T-helper 2 cell (primary cell): ENCODE results near the gene NOD2.

Experiments used
- DNase-seq, 5 experiments: peaks; one replicate each; pipeline versions ENCODE4 v3.0.0 to v3.0.0-alpha.2; 2012 to 2022

NOD2 gene

DNA sequence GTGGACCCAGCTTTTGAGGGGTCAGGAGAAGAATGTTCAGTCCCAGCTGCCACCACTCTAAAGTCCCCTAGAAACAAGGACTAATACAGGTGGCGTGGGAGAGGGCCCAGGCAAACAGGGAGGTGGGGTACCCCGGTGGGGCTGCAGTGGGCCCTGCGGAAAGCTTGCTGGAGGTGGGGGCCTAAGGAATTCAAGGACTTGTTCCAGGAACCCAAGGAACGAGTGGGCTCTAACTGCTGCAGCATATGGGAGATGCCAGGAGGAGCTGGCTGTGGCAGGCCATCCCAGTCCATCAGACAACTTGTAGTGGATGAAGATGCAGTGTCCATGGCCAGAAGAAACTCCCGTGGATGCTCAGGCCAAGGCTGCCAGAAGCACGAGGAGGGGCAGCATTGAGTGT is 22.9 kb upstream of the NOD2 start:
- no peak for DNase-seq

- DNase-seq = peak in 3 of 5 experiments; percentile 28 to 75 (median 33)
Measured at GRCh38 chr16:50671644-50672260, 21.7 kb upstream of the NOD2 start.

GRCh38 chr16:50673496-50674275 is 19.7 kb upstream of the NOD2 start:
- DNase-seq = no peak

DNA sequence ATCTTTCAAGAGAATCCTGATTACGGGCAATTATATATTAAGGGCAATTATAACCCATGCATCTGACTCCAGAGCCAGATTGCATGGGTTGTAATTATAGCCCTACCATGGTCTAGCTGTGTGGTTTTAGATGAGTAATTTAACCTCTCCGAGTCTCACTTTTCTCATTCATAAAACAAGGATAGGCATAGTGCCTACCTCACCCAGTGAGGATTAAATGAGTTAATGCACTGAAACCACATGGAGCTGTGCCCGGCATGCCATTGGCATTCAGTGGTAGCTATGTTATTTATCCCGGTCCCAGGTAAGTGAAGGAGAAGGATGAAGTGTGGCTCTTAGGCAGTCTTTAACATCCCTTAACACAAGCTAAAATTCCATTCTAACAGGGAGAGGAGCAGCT is 18.6 kb upstream of the NOD2 start:
- no peak for DNase-seq

DNA sequence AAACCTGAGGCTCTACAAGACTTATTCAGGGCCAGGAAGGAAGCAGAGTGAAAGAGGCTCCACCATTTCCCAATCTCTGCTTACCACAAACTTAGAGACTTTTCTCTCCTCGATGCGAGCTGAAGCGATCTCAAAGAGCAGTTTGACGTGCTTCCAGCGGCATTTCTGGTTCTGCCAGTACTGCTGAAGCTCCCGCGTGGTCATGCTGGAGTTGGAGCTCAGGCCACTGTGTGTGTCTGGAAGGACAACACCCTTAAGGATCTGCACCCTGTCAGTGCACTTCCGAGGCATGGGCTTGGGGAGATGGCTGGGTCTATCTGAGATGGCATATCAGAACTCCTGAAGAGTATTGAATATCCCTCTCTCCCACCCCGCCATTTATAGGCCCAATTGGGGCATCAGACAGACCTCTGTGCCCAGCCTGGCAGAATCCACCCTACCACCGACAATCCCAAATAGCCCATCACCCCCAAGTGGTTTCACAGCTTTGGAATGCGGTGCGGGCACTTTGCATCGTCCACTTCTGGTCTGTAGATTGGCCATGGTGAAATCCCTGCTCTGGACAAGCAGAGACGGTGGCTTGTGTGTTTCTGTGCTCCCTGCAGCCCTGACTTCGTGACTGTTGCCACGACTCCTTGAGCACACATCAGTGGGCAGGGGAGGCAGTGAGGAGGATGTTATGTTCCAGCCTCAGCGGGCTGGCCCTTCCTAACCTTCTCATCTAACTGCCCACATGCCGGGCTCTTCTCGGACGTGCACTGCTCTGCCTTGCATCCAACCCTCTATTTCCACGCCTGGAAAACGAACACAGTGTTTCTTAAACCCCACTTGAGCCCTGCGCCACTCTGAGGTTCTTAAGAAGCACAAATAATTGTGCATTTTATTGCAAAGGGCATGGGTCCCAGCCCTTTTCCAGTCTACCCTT is 17.5 kb upstream of the NOD2 start:
- DNase-seq = no peak

DNA sequence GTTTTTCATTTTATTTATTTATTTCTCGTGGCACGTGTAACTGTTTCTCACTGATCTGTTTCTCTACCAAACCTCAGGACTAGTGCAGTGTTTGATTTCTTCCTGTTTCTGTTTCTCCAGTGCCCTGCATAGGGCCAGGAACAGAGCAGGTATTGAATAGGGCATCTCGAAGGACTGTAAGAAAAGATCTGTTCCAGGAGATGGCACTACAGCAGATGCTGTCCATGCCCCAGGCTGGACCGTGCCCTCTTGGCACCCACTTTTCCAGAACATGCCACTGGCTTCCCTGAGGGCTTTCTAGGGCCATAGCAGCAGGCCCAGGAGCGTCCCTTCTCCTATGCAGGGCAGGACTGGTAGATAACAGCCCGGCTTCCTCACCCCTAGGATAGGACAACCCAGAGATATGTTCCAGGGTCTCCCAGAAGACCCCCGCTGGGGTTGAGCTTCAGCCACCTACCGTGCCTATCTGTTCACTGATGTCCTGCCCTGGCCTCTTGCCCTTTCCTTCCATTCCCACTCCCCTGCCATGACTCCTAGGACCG is 16.7 kb upstream of the NOD2 start:
- DNase-seq = no peak

DNA sequence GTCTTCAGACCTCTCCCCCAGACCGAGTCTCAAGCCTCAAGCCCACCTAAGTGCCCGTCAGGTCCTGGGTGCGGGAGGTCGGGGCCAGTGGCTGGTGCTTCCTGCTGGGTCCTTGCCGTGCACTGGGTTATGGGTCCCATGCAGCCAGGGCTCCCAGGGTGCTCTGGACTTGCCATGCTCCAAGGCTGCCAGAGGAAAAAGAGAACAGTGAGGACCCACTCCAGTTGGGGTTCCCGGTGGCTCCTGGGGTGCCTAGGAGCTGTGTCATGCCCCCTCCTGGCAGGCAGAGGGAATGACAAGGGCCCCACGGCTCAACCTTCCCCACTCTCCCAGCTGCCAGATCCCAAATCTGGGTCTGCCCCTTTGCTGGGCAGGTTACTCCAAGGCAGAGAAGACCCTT is 16.1 kb upstream of the NOD2 start:
- no peak for DNase-seq

DNA sequence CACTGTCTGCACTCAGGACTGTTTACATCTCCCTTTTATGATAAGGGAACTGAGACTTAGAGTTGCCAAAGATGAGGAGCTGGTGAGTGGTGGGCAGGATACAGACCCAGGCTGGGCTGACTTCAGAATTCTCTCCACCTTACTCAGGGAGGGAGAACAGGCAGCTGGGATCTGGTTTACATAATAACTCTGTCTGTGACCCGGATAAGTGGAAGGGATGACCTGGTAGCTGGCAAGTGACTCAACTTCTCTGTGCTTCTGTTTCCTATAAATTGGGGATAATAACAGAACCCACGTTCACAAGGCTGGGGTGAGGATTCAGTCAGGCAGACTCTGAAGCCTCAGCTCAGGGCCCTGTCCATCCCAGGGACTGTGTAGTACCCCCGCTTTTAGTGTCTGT is 14.9 kb upstream of the NOD2 start:
- no peak for DNase-seq

GRCh38 chr16:50679266-50679665 is 14.1 kb upstream of the NOD2 start:
- DNase-seq = no peak

DNA sequence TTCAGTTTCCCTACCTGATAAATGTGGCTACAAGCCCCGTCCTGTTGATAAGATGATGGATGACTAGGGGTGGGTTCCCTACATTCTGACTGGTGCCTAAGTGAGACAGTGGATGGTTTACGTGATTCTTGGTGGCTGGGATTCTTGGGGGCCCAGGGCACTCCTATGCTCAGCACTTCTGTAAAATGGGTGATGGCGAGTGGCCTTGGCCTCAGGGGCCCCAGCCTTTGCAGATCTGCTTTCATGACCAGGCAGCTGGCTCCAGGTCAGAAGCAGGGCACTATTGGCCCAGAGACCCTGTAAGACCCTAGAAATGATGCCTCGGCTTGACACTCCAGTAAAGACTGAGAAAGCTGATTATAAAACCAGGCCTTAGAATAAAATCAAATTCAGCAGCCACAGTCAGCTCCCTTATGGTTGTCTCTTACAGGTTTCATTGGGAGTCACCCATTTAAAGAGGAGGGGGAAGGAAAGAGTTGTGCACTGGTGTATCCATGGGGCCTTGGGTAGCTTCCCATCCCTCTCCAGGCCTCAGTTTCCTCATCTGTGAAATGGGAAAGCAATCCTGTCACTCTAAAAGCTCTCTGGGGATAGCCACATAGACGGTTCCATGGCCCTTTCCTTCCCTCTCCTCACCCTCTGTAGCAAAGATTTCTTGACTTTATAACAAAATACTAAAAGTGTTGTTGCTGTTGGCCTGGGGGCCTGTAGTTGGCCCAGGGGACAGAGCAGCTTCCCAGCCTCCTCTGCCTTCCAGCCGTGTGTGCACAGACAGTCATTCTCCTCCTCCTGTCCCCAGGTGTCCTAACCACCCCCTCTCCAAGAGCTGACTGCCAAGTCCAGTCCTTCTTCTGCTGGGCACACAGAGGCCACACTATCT is 13.5 kb upstream of the NOD2 start:
- no peak for DNase-seq

GRCh38 chr16:50680556-50680893 is 12.9 kb upstream of the NOD2 start:
- no peak for DNase-seq

DNA sequence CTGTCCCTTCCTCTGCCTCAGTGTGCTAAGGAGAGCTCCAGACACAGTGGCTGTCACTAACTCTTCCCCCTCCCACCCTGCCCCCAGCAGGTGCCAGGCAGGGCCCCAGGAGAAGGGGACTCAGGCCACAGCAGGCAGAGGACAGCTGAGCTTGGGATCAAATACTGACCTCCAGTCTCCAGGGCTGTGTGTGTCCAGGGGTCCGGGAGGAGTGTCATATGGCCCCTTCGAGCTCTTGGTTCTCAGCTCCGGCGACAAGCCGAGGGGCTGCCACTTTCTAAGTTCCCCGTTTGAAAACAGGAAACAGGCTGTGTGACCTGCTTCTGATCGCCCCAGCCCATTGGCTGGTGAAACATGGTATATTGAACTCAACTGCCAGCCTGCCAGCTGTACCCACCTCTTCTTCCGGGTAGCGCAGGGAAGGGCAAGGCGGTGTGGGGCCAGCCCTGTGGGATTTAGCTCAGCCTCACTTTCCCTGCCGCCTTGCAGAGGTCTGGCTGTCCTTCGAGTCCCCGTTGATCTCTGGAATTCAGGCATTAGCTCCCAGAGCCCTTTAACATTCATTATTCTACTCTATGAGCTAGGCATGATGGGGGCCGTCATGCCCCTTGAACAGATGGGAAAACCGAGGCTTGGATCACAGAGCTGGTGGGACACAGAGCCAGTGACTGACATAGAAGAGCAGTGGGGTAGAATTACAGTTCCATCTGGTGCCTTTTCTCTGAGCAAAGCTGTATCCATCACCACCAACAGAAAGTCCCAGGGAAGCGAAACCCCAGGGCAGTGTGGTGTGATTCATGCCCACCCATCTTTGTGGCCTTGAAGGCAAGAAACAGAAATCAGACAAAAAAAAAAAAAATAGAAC is 12.2 kb upstream of the NOD2 start, which contains the start of gene SNX20:
Gene SNX20, minus strand, starts transcription at position 292 of the 865 bp plus-strand sequence. CDS start 3,786 bp downstream, outside the sequence.
- peak in 4 of 5 experiments; percentile 26 to 92 (median 64) for DNase-seq

GRCh38 chr16:50683689-50684374 is 9.6 kb upstream of the NOD2 start:
- DNase-seq = peak in 3 of 5 experiments; percentile 45 to 93 (median 56)

GRCh38 chr16:50684823-50685461 is 8.5 kb upstream of the NOD2 start:
- DNase-seq = peak in 1 of 5 experiments; percentile 84

DNA sequence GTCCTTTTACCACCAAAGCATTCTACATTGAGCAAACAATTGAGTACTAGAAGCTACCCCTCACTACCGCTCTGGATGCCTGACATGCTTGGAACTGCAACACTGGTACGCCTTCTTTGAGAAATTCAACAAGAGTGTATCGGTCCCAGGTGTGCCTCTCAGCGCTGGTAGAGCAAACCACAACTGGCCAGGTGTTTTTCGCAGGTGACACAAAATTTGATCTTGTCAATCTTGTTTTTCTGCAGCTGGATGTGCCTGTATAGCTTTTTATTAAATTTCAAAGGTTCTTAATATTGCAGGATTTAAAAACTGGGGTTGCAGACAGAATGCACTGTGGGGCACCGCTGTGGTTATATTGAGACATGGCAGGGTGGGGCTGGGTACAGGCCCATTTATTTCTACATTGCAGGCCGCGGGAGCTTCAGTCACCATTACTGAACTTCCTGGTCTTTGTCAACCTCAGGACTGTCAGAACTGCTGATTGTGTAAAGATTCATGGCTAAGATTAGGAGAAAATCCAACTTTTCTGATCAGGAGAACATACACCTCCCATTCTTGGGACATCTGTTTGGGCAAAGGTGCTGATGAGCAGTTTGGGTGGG is 7.8 kb upstream of the NOD2 start:
- DNase-seq = peak in 1 of 5 experiments; percentile 57

GRCh38 chr16:50688083-50688482 is 5.3 kb upstream of the NOD2 start:
- no peak for DNase-seq

- DNase-seq = no peak
Measured at GRCh38 chr16:50688867-50689266, 4.5 kb upstream of the NOD2 start.

- no peak for DNase-seq
Measured at GRCh38 chr16:50690177-50690576, 3.2 kb upstream of the NOD2 start.

- DNase-seq = no peak
Measured at GRCh38 chr16:50692644-50692998, 785 bp upstream of the NOD2 start.
